GM21447 (cell line): ENCODE data around the gene TMEM119.
"Not testable (repeated sequence)": the region's sequence is repeated elsewhere in the genome, so short reads cannot be mapped to it uniquely, and the experiment has no call there.

ENCODE experiments used
- ATAC-seq: cut with Tn5 transposase; IDR thresholded peaks from one replicate; pipeline ENCODE4 v1.9.1; 2021; ENCODE audit not compliant: unreplicated experiment

The TMEM119 gene

GRCh38 chr12:108602976-108603704, 5.3 kb upstream of the TMEM119 start:
- ATAC-seq, result no peak

- ATAC-seq, result no peak
Observed at GRCh38 chr12:108602209-108602705, 4.4 kb upstream of the TMEM119 start.

- ATAC-seq, result no peak
Observed at GRCh38 chr12:108600702-108601007, 2.8 kb upstream of the TMEM119 start.

- ATAC-seq, result no peak
Observed at GRCh38 chr12:108599948-108600701, 2.2 kb upstream of the TMEM119 start.

GRCh38 chr12:108599541-108599940, 1.7 kb upstream of the TMEM119 start:
- ATAC-seq, result no peak

- ATAC-seq, result no peak
Observed at GRCh38 chr12:108598553-108599250, 818 bp upstream of the TMEM119 start.

GRCh38 chr12:108596854-108597558, 878 bp downstream of the TMEM119 start:
- ATAC-seq, result no peak

GRCh38 chr12:108595711-108596647, 1.9 kb downstream of the TMEM119 start:
- ATAC-seq, result no peak

- ATAC-seq, result no peak
Observed at GRCh38 chr12:108594960-108595710, 2.7 kb downstream of the TMEM119 start.

GRCh38 chr12:108594323-108594903, 3.5 kb downstream of the TMEM119 start:
- no peak for ATAC-seq

- ATAC-seq, result no peak
Observed at GRCh38 chr12:108592033-108592909, 5.6 kb downstream of the TMEM119 start.

- ATAC-seq, result no peak
Observed at GRCh38 chr12:108591267-108591980, 6.5 kb downstream of the TMEM119 start.

- not testable (repeated sequence) for ATAC-seq
Observed at GRCh38 chr12:108590463-108590862, 7.4 kb downstream of the TMEM119 start.

- ATAC-seq, result no peak
Observed at GRCh38 chr12:108589840-108590229, 8.0 kb downstream of the TMEM119 start.

GRCh38 chr12:108589028-108589839, 8.7 kb downstream of the TMEM119 start:
- no peak for ATAC-seq

- ATAC-seq, result no peak
Observed at GRCh38 chr12:108587826-108588225, 10.1 kb downstream of the TMEM119 start.

GRCh38 chr12:108586306-108586705, 11.6 kb downstream of the TMEM119 start:
- ATAC-seq, result no peak
